T-helper 9 cell (primary cell): ENCODE data around the gene ID4.
"Not testable (repeated sequence)": the region's sequence is repeated elsewhere in the genome, so short reads cannot be mapped to it uniquely, and the experiment has no call there.

ENCODE experiments used
- DNase-seq: peaks from one replicate; pipeline ENCODE4 v3.0.0-alpha.2; 2020

The ID4 gene

DNA sequence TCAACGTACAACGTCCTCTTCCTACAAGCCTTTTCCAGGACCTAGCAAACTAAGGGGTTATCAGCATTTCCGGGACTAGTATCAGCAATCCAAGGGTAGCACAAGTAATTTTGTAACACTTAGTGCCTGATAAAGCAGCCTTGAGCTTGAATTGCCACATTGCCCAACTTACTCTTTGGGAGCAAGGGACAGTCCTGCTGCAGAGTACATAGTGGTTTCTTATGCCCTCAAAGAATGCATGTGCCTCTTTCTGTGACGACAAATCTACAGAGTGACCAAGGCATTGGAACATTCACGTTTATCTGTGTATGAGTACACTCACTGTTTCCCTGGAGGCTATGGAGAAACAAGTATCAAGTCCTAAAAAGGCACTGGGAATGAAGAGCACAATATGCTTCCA, 3.2 kb upstream of the ID4 start:
- no peak for DNase-seq

DNA sequence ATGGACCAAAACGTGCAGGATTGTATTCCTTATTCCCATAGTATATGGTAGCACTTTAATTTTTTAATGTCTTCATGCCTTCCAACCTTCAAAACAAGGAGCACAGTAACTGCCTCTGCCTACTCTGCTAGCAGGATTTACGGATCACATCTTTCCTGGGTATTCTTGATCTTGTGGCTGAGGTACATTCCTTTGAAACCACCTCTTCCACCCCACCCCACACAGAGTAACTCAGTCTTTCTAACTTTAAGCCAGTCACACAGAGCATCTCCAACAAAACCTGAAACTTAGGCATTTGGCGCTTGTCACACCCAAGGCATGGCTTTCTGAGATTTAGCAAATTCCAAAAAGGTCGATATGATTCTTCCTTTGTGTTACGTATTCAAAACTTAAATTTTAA, 2.3 kb upstream of the ID4 start:
- no peak for DNase-seq

DNA sequence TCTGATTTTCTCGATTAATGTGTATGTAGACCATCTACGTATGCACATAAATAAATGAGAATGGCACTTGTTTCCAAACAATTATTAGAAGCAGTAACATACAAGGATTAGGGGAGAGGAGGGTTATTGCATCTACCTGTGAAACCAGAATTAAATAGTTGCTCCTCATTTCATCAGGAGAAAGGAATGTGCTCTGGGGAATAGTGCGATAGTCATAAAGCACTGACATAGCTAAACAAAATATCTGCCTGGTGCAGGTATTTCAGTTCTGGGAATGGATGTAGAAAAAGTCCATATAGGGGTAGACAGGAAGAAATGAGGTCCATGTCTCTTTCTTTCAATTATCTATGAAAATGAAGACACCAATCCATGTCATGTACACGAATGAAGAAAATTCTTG, 1.6 kb upstream of the ID4 start:
- DNase-seq: no peak

DNA sequence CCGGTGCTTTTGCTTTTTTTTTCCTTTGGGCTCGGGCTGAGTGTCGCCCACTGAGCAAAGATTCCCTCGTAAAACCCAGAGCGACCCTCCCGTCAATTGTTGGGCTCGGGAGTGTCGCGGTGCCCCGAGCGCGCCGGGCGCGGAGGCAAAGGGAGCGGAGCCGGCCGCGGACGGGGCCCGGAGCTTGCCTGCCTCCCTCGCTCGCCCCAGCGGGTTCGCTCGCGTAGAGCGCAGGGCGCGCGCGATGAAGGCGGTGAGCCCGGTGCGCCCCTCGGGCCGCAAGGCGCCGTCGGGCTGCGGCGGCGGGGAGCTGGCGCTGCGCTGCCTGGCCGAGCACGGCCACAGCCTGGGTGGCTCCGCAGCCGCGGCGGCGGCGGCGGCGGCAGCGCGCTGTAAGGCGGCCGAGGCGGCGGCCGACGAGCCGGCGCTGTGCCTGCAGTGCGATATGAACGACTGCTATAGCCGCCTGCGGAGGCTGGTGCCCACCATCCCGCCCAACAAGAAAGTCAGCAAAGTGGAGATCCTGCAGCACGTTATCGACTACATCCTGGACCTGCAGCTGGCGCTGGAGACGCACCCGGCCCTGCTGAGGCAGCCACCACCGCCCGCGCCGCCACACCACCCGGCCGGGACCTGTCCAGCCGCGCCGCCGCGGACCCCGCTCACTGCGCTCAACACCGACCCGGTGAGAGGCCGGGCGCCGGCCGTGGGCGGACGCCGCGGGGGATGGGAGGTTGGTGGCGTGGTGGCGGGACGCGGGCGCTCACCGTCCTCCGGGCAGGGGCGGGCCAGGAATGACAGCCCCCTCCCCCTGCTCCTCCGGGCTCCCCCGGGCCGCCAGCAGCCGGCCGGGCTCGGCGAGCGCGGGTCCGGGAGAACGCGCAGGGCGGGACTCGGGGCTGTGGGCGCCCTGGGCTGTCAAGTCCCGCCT, 606 bp downstream of the ID4 start:
- DNase-seq: no peak

DNA sequence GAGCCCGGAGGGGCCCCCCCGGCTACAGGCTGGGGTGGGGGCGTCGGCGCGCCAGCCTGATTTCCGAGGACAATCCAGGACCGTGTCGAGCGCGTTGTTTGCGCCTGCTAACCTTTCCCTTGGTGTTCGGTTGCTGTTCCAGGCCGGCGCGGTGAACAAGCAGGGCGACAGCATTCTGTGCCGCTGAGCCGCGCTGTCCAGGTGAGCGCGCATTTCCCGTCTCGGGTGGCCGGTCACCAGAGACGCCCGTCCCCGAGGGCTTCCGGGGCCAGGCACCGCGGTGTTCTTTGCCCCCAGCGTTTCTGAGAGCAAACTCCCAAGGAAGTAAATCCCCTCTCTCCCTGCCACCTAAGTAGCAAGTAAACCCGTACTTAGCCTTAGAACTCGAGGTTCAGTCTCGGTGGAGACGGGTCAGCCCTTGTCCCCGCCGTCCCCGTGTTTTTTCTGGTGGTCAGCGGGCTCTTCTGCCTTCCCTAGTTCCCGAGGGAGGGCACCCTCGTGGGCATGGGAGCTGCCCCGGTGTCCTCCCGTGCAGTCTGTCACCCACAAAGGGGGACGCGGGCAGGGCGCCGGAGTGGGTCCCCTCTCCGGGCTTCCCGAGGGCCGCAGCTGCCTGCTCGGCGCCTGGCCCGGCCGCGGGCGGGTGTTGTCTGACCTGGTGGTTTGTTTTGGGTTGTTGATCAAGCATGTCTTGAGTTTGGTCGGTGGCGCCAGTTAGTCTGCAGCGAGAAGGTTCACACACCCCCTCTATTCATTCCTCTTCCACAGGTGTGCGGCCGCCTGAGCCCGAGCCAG, 1.5 kb downstream of the ID4 start:
- DNase-seq: no peak

DNA sequence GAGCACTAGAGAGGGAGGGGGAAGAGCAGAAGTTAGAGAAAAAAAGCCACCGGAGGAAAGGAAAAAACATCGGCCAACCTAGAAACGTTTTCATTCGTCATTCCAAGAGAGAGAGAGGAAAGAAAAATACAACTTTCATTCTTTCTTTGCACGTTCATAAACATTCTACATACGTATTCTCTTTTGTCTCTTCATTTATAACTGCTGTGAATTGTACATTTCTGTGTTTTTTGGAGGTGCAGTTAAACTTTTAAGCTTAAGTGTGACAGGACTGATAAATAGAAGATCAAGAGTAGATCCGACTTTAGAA, 2.0 kb downstream of the ID4 start:
- DNase-seq: no peak

DNA sequence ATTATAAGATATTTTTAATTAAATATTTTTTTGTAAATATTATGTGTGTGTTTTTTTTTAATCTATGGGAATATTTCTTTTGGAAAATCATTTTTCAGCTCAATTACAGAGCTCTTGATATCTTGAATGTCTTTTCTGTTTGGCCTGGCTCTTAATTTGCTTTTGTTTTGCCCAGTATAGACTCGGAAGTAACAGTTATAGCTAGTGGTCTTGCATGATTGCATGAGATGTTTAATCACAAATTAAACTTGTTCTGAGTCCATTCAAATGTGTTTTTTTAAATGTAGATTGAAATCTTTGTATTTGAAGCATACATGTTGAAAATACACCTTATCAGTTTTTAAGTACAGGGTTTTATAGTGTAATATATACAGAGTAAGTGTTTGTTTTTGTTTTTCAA, 2.6 kb downstream of the ID4 start:
- DNase-seq: no peak

DNA sequence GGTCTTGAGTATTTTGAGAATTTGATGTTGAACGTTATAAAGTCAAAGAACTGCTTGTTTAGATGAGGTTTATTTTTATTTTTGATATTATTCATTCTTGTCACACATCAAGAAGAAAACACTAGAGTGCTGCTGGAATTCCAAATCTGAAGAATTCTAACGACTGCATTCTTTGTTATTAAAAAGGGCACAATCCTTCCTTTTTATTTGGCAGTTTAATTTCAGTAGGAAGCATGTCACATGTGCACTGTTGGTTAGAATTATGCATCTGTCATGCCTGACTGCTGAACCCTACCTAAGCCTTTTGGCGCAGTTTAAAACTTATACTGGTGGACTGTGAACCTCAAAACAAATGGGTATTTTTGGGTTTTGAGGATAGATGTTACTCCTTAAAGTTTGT, 4.0 kb downstream of the ID4 start:
- no peak for DNase-seq

DNA sequence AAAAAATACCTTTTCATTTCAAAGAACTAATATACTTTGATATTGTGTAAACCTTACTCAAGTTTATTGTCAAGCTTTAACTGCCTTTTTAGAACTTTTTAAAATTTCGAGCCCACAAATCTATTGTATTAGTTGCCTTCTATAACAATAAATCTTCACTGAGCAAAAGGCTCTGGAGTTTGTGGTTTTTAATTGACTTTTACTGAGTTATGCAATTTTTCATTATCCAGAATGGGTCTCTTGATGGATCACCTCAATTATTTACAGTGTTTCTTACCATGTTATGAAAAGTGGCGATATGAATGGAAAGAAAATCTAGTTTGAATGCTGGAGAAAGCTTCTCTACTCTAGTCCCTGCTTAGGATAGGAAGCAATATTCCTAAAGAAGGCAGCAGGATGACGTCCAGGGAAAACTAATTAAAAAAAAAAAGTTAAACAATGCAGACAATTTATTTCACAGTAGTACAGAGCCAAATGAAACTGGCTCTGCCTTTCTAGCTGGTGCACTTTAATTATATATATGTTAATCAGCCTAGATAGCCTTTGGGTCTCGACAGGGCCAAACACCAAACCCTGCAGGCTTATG, 5.0 kb downstream of the ID4 start:
- DNase-seq: no peak

DNA sequence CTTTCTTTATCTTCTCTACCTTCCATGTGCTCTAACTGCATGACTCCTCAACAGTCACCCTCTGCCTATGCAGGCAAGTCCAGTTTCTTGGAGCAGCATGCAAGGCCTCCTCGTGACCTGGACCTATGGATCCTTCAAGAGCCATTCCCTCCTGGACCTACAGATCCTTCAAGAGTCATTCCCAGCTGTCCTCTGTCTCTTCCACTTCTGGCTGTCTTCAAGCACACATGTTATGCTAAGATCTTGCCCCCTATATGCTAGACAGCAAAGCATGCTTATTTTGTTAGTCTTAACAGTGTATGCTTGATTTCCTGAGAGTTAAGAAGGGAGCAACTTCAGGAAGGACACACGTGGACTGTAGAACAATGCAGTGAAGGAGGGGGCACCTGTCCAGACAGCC, 7.5 kb downstream of the ID4 start:
- no peak for DNase-seq

DNA sequence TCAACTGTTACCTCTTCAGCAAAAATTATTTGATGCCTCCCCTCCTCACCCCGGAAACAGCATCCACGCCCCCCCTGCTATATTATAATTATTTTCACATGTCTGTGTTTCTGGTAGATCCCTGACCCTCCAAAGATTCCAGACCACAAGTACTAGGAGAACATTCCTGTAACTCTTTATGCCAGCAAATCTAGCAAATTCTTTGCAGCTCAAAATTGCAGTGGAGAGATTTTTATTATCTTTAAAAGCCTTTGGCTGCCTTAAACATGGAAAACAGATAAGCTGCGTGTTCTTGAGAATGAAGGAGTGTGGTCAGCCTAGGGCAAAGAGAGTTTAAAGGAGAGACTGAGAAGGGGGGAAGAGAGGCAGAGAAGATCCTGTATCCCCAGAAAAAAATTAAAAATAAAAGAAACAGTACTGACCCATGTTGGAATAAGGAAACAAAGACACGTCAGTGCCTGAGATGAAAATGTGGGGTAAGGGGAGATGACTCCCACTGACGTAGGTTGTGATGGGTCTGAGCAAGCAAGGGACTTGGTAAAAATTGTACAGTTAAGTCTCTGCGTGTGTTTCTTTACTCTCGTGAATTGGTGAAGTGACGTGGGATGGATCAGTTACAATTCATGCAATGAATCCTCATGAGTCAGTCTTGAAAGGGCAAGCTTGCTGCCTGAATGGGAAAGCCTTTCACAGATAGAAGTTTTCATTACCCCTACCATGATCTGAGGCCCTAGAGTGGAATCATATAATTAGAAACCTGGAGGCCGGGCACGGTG, 8.3 kb downstream of the ID4 start:
- DNase-seq: no peak

DNA sequence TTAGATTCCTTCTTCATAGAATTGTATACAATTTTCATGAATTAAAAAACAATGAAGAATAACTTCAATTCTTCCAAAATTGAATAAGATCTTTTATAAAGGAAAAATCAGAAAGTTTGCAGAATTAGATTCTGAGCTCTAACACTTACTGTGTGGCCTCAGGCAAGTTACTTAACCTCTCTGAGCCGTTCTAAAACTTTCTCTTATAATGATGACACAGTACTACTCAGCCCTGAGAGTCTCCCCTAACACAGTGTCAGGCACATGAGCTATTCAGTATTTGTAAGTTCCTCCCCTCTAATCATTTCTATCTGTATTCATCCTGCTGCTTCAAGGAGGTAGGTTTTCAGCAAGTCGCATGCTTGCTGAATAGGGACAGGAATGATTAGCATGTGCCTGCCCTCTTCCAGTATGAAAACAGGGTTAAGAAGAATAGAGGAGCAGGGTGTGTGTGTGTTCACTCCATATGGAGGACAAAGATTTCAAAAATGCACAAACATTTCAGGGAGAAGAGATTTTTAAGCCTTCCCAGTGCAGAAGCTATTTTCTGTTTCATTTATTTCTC, 11.4 kb downstream of the ID4 start:
- no peak for DNase-seq

DNA sequence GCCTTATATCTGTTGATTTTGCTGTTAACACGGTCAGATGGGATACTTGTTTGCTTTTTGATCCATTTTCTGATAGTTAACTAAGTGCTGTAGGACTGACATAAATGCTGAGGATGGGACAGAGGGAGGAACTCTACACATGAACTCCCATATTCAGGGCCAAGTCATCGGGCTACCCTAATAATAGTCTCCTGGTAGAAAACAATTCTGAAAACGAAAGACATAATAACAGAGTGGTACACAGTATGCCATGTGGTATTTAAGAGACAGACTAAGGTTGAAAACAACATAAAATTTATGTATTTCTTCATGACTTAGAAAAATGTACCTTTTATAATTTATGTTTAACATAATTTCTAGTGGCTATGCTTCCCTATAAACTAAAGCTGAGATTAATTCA, 12.0 kb downstream of the ID4 start:
- no peak for DNase-seq

DNA sequence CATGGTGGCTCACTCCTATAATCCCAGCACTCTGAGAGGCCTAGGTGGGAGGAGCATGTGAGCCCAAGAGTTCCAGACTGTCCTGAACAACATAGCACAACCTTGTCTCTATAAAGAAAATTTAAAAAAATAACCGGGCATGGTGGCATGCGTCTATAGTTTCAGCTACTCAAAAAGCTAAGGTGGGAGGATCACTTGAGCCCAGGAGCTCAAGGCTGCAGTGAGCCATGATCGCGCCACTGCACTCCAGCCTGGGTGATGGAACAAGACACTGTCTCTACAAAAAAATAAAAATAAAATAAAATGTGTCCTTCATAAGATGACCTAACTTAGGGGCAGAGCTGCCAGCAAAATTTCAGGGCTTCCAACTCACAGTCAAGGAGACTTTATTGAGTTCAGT, 12.6 kb downstream of the ID4 start:
- DNase-seq: no peak

DNA sequence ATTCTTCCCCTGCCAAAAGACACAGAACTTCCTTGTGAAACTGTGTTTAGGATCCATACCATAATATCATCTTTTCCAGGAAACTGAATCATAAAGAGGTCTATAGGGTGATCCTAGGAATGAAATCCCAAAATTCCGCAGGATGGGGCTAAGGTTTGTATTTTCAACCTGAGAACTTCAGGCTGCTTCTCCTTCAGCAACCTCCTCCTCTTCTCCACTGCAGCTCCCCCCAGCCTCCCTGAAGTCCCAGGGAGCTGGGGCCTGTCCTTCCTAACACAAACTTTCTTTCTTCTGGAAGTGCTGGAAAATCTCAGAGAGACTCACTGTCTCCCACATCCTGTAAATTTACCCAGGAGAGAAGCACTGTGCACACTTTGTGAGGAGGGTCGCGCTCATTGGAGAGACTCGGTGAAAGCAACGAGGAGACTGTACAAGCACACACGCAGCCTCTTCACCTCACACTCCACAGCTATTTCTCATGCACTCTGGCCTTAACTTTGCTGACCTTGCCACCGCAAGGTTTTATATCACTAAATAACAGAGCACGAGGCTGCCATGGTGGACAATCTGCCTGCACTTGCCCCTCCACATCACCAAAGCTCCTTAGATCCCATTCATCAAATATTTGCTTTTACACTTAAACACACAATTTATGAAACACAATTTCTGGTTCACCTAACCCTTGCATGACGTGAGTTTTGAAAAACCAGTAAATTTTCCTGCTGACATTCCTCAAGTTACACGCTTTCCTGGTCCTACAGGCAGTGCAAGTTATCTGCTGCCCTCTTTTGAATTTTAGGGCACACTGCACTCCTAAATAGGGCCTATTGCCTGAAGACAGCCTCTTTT, 14.3 kb downstream of the ID4 start:
- no peak for DNase-seq

DNA sequence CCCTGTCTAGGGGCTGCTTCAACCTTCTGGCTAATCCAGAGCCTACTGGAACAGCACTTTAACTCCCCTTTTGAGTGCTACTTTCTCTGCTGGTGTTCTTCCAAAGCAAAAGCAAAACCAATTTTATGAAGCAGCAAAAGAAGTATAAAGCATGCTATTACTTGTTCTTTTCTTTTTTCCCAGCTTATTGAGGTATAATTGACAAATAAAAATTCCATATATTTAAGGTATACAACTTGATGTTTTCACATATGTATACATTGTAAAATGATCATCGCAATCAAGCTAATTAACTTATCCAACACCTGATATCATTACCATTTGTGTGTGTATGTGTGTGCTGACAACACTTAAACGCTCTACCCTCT, 14.9 kb downstream of the ID4 start:
- DNase-seq: no peak

DNA sequence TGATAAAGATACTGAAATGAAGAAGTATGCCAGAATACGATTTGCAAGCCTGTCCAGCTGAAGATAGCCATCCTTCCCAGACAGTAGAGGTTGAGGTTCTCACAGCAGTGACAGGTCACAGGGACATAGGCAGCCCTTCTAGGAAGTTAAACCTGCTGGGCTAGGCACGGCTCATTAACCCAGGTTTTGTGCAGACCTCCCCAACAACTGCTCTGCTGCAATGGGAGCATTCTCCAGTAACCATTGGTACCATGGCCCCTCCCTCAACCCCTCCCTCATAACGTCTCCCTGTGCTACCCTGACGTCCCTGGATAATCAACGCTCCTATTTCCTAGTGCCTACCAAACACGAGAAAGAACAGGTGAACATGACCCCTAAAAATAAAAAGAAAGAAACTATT, 15.8 kb downstream of the ID4 start:
- DNase-seq: no peak

DNA sequence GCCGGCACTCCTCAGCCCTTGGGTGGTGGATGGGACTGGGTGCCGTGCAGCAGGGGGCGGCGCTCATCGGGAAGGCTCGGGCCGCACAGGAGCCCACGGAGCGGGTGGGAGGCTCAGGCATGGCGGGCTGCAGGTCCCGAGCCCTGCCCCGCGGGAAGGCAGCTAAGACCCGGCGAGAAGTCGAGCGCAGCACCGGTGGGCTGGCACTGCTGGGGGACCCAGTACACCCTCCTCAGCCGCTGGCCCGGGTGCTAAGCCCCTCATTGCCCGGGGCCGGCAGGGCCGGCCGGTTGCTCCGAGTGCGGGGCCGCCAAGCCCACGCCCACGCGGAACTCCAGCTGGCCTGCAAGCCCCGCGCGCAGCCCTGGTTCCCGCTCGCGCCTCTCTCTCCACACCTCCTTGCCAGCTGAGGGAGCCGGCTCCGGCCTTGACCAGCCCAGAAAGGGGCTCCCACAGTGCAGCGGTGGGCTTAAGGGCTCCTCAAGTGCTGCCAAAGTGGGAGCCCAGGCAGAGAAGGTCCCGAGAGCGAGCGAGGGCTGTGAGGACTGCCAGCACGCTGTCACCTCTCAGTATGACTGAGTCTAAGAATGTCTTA, 17.3 kb downstream of the ID4 start:
- DNase-seq: not testable (repeated sequence)

DNA sequence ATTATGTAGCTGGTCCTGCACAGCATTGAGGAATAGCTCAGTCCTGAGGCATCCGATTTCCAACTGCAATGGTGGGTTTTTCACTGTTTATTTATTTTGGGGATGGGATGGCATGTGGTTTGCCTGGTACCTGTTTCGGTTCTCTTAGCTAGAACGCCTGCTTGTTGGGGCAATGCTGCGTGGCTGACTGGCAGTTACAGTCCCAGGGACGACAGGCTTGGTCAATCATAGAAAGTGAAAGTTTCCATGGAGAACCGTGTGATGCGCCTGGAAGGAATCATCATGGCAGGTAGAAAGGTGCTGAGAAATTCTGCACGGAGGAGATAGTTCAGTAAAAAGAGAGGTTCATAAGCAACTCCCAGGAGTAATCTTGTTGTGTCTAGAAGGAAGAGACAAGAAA, 18.4 kb downstream of the ID4 start:
- no peak for DNase-seq

DNA sequence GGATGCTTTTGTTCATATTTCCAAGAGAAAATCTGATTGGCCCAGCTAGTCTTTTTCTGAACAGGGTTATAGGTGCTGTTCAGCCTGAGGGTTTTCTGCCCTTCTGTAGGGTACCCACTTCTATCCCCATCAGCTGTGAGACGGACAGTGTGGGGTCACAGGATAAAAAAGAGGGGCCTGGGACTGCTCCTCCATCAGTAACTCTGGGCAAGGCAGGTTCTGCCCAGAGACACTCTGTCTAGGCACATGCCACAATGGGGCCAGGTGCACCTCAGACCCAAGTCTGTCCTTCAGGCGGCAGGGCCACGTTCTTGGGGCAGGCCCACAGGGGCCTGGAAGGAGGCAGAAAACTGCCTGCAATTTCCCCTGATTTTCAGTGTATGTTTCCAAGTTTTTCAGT, 20.0 kb downstream of the ID4 start:
- no peak for DNase-seq

DNA sequence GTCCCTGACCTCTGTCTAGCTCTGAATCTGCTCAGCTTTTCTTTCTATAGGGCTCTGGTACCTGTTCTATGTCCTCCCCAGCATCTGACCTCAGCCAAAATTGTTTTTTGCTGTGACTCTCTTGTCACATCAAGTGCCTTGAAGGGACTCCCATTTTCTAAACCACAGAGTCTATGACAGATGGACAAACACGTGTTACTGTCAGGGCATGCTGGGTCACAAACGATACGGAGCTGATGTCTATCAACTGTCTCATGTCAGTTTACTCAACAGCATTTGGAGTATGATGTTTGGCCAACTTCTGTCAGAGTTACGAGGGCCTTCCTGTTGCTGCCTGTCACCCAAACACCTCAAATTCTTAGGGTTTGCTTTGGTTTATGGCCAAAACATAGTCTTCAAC, 20.5 kb downstream of the ID4 start:
- no peak for DNase-seq
